Erythroblast (primary cell): ENCODE data around the gene THSD1.

Experiments used
- GATA1 ChIP-seq: IDR thresholded peaks from 2 replicates; pipeline ENCODE4 v1.6.1; 2011; ENCODE audit warnings: low read depth, mild to moderate bottlenecking, control low read depth, low read length, moderate library complexity
- POLR2A ChIP-seq: IDR thresholded peaks from 2 replicates; pipeline ENCODE4 v1.6.1; 2011; ENCODE audit warnings: mild to moderate bottlenecking, low read length

- TF ChIP-seq POLR2A (no peak), GATA1 (no peak)
These were observed 18.3 kb downstream of the THSD1 start for GRCh38 chr13:52387721-52388120.
